Esophagus muscularis mucosa (tissue), 4 donors: ENCODE data around the gene GMDS. TPM values are rescaled to one million over a fixed set of nuclear protein-coding genes. Genes with fewer than 3 reads are reported as not detected.

Experiments
- DNase-seq: peaks from one replicate; pipeline ENCODE4 v3.0.0-alpha.2; 2017; ENCODE audit errors: extremely low spot score
- H3K27ac ChIP-seq, 4 donors: fragments of 200-600 bp; sonication (generic); replicated peaks in 1 of 4; 1 replicate in 3 of 4; 2 replicates in 1 of 4; pipeline ENCODE4 v1.5.1; 2016 to 2019; ENCODE audit warnings: mild to moderate bottlenecking in 1 of 4
- H3K27me3 ChIP-seq, 4 donors: fragments of 200-600 bp; sonication (generic); one replicate each; pipeline versions ENCODE4 v1.5.1 to v1.6.0; 2016 to 2019
- H3K36me3 ChIP-seq, 4 donors: fragments of 200-600 bp; sonication (generic); one replicate each; pipeline ENCODE4 v1.5.1; 2016 to 2019
- H3K4me1 ChIP-seq, 4 donors: fragments of 200-600 bp; sonication (generic); one replicate each; pipeline ENCODE4 v1.5.1; 2016 to 2019
- H3K4me3 ChIP-seq, 4 donors: fragments of 200-600 bp; sonication (generic); 1 replicate in 2 of 4; 2 replicates in 2 of 4; pipeline ENCODE4 v1.5.1; 2016 to 2019; ENCODE audit warnings: mild to moderate bottlenecking in 4 of 4, moderate library complexity in 1 of 4
- H3K9me3 ChIP-seq, 4 donors: fragments of 200-600 bp; sonication (generic); 1 replicate in 3 of 4; 2 replicates in 1 of 4; pipeline ENCODE4 v1.5.1; 2016 to 2019
- EP300 ChIP-seq: sonication (generic); formaldehyde crosslinking; IDR thresholded peaks from one replicate; pipeline ENCODE4 v1.6.1; 2017; ENCODE audit warnings: antibody characterized with exemption
- POLR2A ChIP-seq: fragments of 450-650 bp; IDR thresholded peaks from one replicate; pipeline ENCODE4 v1.6.1; 2017; ENCODE audit warnings: antibody characterized with exemption, moderate library complexity, mild to moderate bottlenecking, low read depth
- POLR2AphosphoS5 ChIP-seq, 2 donors: sonication (generic); formaldehyde crosslinking; IDR thresholded peaks; one replicate each; pipeline ENCODE4 v1.6.1; 2017; ENCODE audit warnings: antibody characterized with exemption in 2 of 2
- WGBS: methylation state at CpG from one replicate; pipeline ENCODE4 v1.1.5; 2018; 5-methylcytosine and 5-hydroxymethylcytosine counted together
- intact Hi-C: fragments of 100-400 bp; cut with DNase I; formaldehyde crosslinking; loops from one replicate; pipeline ENCODE4 v1.15.1; 2023
- total RNA-seq, 4 donors: library from RNA; depleted of rRNA; stranded (reverse); fragments of >200 nt; gene quantifications; one replicate each; pipeline versions ENCODE4 v1.1.0 to v1.2.1, GENCODE V29; 2016
- TF ChIP-seq, protein P1 (sequence below), 3 experiments: fragments of 200-600 bp in 2 of 3; fragments of 450-650 bp in 1 of 3; sonication (generic) in 2 of 3; IDR thresholded peaks; one replicate each; pipeline ENCODE4 v1.5.1; 2017 to 2019; ENCODE audit warnings: antibody characterized with exemption in 3 of 3, mild to moderate bottlenecking in 2 of 3, moderate library complexity in 1 of 3

GMDS gene
- total RNA-seq, 4 donors from 2014 or later = 3.6 to 14.1 (median 6.0) TPM

DNA sequence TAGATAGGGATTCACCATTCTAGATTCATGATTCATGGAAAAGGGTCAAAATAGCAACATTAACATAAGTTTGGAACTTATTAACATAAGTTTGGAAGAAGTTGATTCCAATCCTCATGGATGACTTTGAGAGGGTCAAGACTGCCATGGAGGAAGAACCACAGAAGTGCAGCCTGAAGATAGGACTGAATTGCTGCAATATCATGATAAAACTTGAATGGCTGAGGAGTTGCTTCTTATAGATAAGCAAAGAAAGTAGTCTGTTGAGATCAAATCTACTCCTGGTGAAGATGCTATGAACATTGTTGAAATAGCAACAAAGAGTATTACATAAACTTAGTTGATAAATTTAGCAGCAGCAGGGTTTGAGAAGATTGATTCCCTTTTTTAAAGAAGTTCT is 62.2 kb downstream of the GMDS start:
- H3K4me1 ChIP-seq = no peaks in the 10 kb centered on the region
- intact Hi-C loops = no loop called here
- H3K9me3 ChIP-seq = peaks cover 0 to 1% (median 0%) of the 10 kb centered on the region in 4 donors
- no peak for TF ChIP-seq EP300
- TF ChIP-seq POLR2AphosphoS5 (IDR thresholded peaks at IDR 0.05) = no peak
- TF ChIP-seq POLR2A = no peak
- TF ChIP-seq, protein P1, sequence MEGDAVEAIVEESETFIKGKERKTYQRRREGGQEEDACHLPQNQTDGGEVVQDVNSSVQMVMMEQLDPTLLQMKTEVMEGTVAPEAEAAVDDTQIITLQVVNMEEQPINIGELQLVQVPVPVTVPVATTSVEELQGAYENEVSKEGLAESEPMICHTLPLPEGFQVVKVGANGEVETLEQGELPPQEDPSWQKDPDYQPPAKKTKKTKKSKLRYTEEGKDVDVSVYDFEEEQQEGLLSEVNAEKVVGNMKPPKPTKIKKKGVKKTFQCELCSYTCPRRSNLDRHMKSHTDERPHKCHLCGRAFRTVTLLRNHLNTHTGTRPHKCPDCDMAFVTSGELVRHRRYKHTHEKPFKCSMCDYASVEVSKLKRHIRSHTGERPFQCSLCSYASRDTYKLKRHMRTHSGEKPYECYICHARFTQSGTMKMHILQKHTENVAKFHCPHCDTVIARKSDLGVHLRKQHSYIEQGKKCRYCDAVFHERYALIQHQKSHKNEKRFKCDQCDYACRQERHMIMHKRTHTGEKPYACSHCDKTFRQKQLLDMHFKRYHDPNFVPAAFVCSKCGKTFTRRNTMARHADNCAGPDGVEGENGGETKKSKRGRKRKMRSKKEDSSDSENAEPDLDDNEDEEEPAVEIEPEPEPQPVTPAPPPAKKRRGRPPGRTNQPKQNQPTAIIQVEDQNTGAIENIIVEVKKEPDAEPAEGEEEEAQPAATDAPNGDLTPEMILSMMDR (IDR thresholded peaks at IDR 0.05) = no peak
- no peaks in the 10 kb centered on the region for H3K36me3 ChIP-seq
- DNase-seq = no peak
- H3K4me3 ChIP-seq = no peak overlapping the region
- no peak overlapping the region for H3K27ac ChIP-seq
- no peaks in the 10 kb centered on the region for H3K27me3 ChIP-seq

DNA sequence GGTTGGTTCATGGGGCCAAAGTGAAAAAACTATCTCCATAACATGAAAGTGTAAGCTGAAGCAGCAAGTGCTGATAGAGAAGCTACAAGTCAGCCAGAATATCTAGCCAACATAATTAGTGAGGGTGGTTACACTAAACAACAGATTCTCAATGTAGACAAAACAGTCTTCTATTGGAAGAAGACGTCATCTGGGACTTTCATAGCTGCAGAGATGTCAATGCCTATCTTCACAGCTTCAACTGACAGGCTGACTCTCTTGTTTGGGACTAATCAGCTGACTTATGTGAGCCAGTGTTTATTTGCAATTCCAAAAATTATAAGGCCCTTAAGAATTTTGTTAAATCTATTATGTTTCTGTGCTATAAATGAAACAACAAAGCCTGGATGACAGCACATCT is 63.2 kb downstream of the GMDS start:
- no peaks in the 10 kb centered on the region for H3K4me1 ChIP-seq
- TF ChIP-seq POLR2AphosphoS5 (IDR thresholded peaks at IDR 0.05) = no peak
- TF ChIP-seq POLR2A = no peak
- no peak for TF ChIP-seq EP300
- TF ChIP-seq, protein P1 (IDR thresholded peaks at IDR 0.05) = no peak
- 74% methylated on average over 1 of the region's 1 CpG for WGBS
- H3K9me3 ChIP-seq = peaks cover 0 to 3% (median 0%) of the 10 kb centered on the region in 4 donors
- H3K27me3 ChIP-seq = no peaks in the 10 kb centered on the region
- H3K4me3 ChIP-seq = no peak overlapping the region
- intact Hi-C loops = no loop called here
- no peak for DNase-seq
- H3K36me3 ChIP-seq = no peaks in the 10 kb centered on the region
- H3K27ac ChIP-seq = no peak overlapping the region

DNA sequence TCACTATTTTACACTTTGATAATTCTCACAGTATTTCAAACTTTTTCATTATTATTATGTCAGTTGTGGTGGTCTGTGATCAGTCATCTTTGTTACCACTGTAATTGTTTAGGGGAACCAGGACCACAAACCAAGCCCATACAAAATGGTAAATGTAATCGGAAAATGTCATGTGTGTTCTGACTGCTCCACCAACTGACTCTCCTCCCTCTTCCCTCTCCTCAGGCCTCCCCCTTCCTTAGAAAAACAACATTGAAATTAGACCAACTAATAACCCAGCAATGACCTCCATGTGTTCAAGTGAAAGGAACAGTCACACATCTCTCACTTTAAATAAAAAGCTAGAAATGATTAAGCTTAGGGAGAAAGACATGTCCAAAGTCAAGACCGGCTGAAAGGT is 63.8 kb downstream of the GMDS start:
- Histone ChIP-seq H3K36me3 (no peaks in the 10 kb centered on the region), H3K27ac (no peak overlapping the region), H3K27me3 (no peaks in the 10 kb centered on the region), H3K9me3 (peaks cover 0 to 3% (median 0%) of the 10 kb centered on the region in 4 donors), H3K4me1 (no peaks in the 10 kb centered on the region), H3K4me3 (no peak overlapping the region)
- 95% methylated on average over 2 of the region's 2 CpGs for WGBS
- DNase-seq = no peak
- intact Hi-C loops = no loop called here
- TF ChIP-seq POLR2AphosphoS5 (IDR thresholded peaks at IDR 0.05) (no peak), EP300 (no peak), POLR2A (no peak)
- TF ChIP-seq, protein P1 (IDR thresholded peaks at IDR 0.05) = no peak

DNA sequence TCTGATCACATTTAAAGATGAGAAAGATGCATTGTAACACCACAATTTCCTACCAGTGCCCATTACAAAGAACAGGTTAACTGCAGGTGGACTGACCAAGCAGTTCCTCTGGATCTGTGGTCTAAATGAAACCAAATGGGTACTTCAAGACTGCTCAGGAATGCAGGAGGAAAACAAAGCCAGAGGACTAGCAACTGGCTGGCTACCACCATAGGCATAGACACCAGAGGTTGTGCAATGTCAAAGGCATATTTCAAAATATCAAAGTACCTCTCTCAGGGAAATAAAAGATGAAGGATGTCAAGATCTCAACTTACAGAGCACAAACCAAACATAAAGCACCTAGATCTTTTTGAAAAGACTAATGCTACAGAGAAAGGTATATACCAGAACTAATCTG is 65.5 kb downstream of the GMDS start:
- intact Hi-C loops = no loop called here
- TF ChIP-seq POLR2AphosphoS5 (IDR thresholded peaks at IDR 0.05) = no peak
- Histone ChIP-seq H3K4me1 (no peaks in the 10 kb centered on the region), H3K27me3 (no peaks in the 10 kb centered on the region), H3K9me3 (peaks cover 0 to 3% (median 0%) of the 10 kb centered on the region in 4 donors), H3K27ac (no peak overlapping the region), H3K4me3 (no peak overlapping the region), H3K36me3 (no peaks in the 10 kb centered on the region)
- no peak for DNase-seq

DNA sequence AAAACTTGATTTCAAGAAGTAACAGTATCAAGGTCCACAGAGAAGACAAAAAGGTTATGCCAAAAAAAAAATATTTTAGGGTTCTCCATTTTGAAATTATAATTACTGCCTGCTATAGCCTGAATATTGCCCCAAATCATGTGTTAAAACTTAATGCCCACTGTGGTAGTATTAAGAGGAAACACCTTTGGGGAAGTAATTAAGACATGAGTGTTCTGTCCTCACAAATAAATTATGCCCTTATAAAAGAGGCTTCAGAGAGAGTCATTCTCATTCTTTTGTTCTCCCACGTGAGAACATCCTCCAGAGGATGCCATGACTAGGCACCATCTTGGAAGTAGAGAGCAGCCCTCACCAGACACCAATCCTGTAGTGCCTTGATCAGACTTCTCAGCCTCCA is 66.2 kb downstream of the GMDS start:
- Histone ChIP-seq H3K9me3 (peaks cover 0 to 3% (median 0%) of the 10 kb centered on the region in 4 donors), H3K36me3 (no peaks in the 10 kb centered on the region), H3K4me3 (no peak overlapping the region), H3K4me1 (no peaks in the 10 kb centered on the region), H3K27me3 (no peaks in the 10 kb centered on the region), H3K27ac (no peak overlapping the region)
- no peak for DNase-seq
- intact Hi-C loops = no loop called here
- TF ChIP-seq POLR2A = no peak
- TF ChIP-seq EP300 = no peak
- TF ChIP-seq POLR2AphosphoS5 (IDR thresholded peaks at IDR 0.05) = no peak
- TF ChIP-seq, protein P1 (IDR thresholded peaks at IDR 0.05) = no peak
- 77% methylated on average over 1 of the region's 1 CpG for WGBS
